Measurements from ENCODE around the gene PTPN14. TPM values are rescaled to one million over a fixed set of nuclear protein-coding genes. Genes with fewer than 3 reads are reported as not detected.

The PTPN14 gene
- total RNA-seq, 1 experiment from 2014 or later, result 243 TPM

- Mint-ChIP-seq H3K9me3 (ENCODE audit: unreplicated experiment) (no peaks in the 10 kb centered on the region), H3K4me1 (ENCODE audit: insufficient read depth, unreplicated experiment) (peaks cover 51% of the 10 kb centered on the region), H3K27ac (ENCODE audit: low read depth, unreplicated experiment) (peak overlapping the region; percentile 36), H3K27me3 (ENCODE audit: insufficient read depth, unreplicated experiment) (no peaks in the 10 kb centered on the region), H3K36me3 (ENCODE audit: insufficient read depth, unreplicated experiment) (no peaks in the 10 kb centered on the region), H3K4me3 (ENCODE audit: unreplicated experiment) (no peak overlapping the region)
- CTCF ChIA-PET, result interaction anchor here (0.6 to 15.0 kb wide), 7 partner anchors 15 to 234 kb away, joined by 3 to 291 read pairs (median 6); partner anchors contain the start of gene PTPN14
- TF ChIP-seq, protein P1, sequence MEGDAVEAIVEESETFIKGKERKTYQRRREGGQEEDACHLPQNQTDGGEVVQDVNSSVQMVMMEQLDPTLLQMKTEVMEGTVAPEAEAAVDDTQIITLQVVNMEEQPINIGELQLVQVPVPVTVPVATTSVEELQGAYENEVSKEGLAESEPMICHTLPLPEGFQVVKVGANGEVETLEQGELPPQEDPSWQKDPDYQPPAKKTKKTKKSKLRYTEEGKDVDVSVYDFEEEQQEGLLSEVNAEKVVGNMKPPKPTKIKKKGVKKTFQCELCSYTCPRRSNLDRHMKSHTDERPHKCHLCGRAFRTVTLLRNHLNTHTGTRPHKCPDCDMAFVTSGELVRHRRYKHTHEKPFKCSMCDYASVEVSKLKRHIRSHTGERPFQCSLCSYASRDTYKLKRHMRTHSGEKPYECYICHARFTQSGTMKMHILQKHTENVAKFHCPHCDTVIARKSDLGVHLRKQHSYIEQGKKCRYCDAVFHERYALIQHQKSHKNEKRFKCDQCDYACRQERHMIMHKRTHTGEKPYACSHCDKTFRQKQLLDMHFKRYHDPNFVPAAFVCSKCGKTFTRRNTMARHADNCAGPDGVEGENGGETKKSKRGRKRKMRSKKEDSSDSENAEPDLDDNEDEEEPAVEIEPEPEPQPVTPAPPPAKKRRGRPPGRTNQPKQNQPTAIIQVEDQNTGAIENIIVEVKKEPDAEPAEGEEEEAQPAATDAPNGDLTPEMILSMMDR (IDR thresholded peaks at IDR 0.05; ENCODE audit: unreplicated experiment), result no peak
- BruUV-seq (replicated peaks), result no TSS peak
- POLR2A ChIA-PET, result interaction anchor here (0.6 to 31.1 kb wide), 13 partner anchors 6 to 164 kb away, joined by 3 to 2189 read pairs (median 6); partner anchors contain the start of gene PTPN14
- DNase-seq (ENCODE audit: unreplicated experiment), result peak; percentile 85
- intact Hi-C loops (cut with micrococcal nuclease), result no loop called here
Measured at GRCh38 chr1:214566158-214567104, 15.0 kb upstream of the PTPN14 start.

DNA sequence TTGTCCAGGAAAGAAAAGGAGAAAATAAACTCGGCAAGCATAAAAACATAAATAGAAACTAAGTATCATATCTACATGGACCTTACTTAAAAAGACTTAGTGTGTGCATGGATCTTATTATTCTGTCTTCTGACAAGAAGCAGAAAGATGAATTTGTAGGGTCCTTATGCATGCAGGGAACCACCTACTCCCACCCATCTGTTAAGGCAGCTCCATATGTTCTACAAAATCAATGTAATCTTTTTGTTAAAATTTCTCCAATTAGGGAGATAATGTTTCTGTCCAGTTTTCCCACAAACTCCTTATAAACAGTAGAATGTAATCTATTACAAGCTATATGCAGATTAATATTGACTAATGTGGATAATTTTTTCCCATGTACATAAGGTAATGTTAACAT is 13.9 kb upstream of the PTPN14 start:
- no TSS peak for BruUV-seq (replicated peaks)
- Mint-ChIP-seq H3K4me1 (ENCODE audit: insufficient read depth, unreplicated experiment) (peaks cover 44% of the 10 kb centered on the region), H3K27ac (ENCODE audit: low read depth, unreplicated experiment) (no peak overlapping the region), H3K4me3 (ENCODE audit: unreplicated experiment) (no peak overlapping the region), H3K27me3 (ENCODE audit: insufficient read depth, unreplicated experiment) (no peaks in the 10 kb centered on the region), H3K9me3 (ENCODE audit: unreplicated experiment) (no peaks in the 10 kb centered on the region), H3K36me3 (ENCODE audit: insufficient read depth, unreplicated experiment) (no peaks in the 10 kb centered on the region)
- no peak for DNase-seq (ENCODE audit: unreplicated experiment)
- intact Hi-C loops (cut with micrococcal nuclease), result no loop called here
- TF ChIP-seq, protein P1 (IDR thresholded peaks at IDR 0.05; ENCODE audit: unreplicated experiment), result no peak
- ChIA-PET POLR2A (interaction anchor here (0.7 to 31.1 kb wide), 8 partner anchors 5 to 152 kb away, joined by 3 to 2189 read pairs (median 6); partner anchors contain the start of gene PTPN14), CTCF (interaction anchor here (0.6 to 15.0 kb wide), 10 partner anchors 9 to 351 kb away, joined by 3 to 291 read pairs (median 5); partner anchors contain the start of gene PTPN14)

GRCh38 chr1:214563881-214564280 is 12.5 kb upstream of the PTPN14 start:
- DNase-seq (ENCODE audit: unreplicated experiment), result peak; percentile 94
- no peak overlapping the region for H3K4me3 Mint-ChIP-seq (ENCODE audit: unreplicated experiment)
- intact Hi-C loops (cut with micrococcal nuclease), result loop anchor here (1.0 kb wide), 1 partner anchor 18 kb away; no protein-coding TSS in a partner anchor
- TF ChIP-seq, protein P1 (IDR thresholded peaks at IDR 0.05; ENCODE audit: unreplicated experiment), result no peak
- H3K9me3 Mint-ChIP-seq (ENCODE audit: unreplicated experiment), result no peaks in the 10 kb centered on the region
- no TSS peak for BruUV-seq (replicated peaks)
- peaks cover 38% of the 10 kb centered on the region for H3K4me1 Mint-ChIP-seq (ENCODE audit: insufficient read depth, unreplicated experiment)
- H3K27me3 Mint-ChIP-seq (ENCODE audit: insufficient read depth, unreplicated experiment), result no peaks in the 10 kb centered on the region
- peak overlapping the region; percentile 25 for H3K27ac Mint-ChIP-seq (ENCODE audit: low read depth, unreplicated experiment)
- H3K36me3 Mint-ChIP-seq (ENCODE audit: insufficient read depth, unreplicated experiment), result no peaks in the 10 kb centered on the region
- ChIA-PET POLR2A (interaction anchor here (0.6 to 31.1 kb wide), 8 partner anchors 3 to 231 kb away, joined by 3 to 2189 read pairs (median 5); partner anchors contain the start of gene PTPN14), CTCF (interaction anchor here (0.6 to 15.0 kb wide), 6 partner anchors 10 to 205 kb away, joined by 3 to 291 read pairs (median 3); partner anchors contain the start of gene PTPN14)

Data from MCF 10A (cell line).